Fibroblast of pulmonary artery (primary cell): ENCODE measurements around the gene PLXNA4.

Source experiments
- DNase-seq: peaks from one replicate; pipeline ENCODE4 v3.0.0-alpha.2; 2010; ENCODE audit warnings: low read depth
- H3K4me3 ChIP-seq: replicated peaks from 2 replicates; pipeline ENCODE4 v1.5.1; 2011; ENCODE audit warnings: low read depth, mild to moderate bottlenecking, control low read depth, low read length, moderate library complexity
- TF ChIP-seq, protein P1 (sequence below): IDR thresholded peaks from 2 replicates; pipeline ENCODE4 v1.5.1; 2011; ENCODE audit warnings: mild to moderate bottlenecking, control low read depth, low read length, inconsistent platforms; ENCODE audit errors: missing control alignments

PLXNA4 gene

DNA sequence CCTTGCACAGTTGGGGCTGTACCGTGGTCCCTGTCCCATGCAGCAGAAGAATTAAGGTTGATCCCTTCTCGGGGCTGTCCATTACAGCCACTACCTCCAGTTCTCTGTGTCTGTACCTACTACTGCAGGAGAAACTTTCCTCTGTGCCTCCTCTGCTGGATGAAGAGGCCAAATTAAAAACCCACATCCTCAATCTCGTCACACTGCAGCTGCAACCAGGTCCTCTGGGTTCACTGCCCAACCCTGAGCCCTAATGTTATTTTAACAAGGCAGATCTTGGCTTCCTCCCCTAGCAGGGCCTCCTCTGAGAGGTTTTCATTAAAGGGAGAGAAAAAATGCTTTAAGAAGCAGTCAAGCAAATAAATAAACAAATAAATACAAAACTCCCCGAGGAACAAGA is 66.6 kb downstream of the PLXNA4 start:
- TF ChIP-seq, protein P1, sequence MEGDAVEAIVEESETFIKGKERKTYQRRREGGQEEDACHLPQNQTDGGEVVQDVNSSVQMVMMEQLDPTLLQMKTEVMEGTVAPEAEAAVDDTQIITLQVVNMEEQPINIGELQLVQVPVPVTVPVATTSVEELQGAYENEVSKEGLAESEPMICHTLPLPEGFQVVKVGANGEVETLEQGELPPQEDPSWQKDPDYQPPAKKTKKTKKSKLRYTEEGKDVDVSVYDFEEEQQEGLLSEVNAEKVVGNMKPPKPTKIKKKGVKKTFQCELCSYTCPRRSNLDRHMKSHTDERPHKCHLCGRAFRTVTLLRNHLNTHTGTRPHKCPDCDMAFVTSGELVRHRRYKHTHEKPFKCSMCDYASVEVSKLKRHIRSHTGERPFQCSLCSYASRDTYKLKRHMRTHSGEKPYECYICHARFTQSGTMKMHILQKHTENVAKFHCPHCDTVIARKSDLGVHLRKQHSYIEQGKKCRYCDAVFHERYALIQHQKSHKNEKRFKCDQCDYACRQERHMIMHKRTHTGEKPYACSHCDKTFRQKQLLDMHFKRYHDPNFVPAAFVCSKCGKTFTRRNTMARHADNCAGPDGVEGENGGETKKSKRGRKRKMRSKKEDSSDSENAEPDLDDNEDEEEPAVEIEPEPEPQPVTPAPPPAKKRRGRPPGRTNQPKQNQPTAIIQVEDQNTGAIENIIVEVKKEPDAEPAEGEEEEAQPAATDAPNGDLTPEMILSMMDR: no peak
- no peak for DNase-seq
- no peak overlapping the region for H3K4me3 ChIP-seq

DNA sequence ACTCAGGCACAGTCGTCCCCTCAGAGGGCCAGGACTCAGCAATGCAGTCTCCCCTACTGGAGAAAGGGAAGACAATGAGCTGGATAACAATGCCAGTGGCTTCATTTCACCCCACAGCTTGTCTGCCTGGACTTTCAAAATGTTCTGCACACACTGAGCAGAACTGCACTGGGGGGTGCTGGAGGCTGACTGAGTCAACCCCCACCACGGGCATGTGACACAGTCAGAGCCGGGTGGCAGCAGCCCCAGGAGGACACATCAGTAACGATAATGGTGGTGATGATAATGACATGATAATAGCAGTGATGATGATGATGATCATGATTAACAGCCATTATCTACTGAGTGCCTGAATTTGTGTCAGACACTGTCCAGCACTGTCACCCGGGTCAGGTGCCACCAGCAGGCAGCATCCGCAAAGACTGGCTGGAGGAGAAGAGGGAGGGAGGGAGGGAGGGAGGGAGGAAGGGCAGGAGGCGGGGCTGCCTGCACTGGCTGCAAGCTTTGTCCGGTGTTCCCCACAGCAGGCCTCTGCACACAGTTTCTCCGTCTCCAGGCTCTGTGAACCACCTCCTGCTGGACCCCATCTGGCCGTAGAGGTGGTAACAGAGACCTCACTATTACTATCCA is 67.4 kb downstream of the PLXNA4 start:
- TF ChIP-seq, protein P1: no peak
- no peak for DNase-seq

DNA sequence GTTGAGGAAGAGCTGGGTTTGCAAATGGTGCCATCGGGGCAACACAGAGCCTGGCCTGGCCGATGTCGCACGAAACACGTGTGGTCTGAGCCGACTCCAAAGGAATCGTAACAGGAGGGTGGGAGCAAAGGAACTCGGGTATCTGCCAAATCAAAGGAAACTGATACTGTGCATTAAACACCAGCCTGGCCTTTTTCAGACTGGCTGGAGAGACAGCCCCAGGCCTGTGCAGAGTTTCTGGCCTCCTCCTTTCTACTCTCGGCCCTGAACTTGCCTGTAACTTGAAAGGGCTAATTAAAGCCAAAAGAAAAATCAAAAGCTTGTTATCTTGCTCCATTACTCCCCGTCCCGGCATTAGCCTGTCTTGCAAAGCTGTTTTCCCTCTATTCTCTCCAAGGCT is 71.4 kb downstream of the PLXNA4 start:
- DNase-seq: no peak
- TF ChIP-seq, protein P1: no peak
- H3K4me3 ChIP-seq: no peak overlapping the region

More for the DNA sequence above, 67.4 kb downstream of the PLXNA4 start:
- H3K4me3 ChIP-seq: no peak overlapping the region

DNA sequence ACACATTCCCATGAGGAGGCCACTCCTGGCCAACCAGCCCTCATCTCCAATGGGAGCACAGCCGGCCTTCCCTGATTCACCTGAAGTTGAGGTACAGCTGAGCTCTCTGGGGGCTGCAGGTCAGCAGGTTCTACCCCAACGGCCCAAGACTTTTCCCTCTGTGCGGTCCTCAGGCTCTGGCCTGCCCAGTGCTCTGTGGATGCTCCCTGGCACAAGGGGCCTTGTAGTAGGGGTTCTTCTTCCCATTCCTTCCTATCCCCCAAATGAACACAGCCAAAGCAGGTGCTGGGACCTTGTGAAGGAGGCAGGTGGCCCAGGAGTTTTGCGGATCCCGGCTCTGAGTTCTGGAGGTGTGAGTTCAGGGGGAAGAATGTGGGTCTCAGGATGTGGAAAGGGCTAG is 72.2 kb downstream of the PLXNA4 start:
- TF ChIP-seq, protein P1: no peak
- DNase-seq: no peak
- no peak overlapping the region for H3K4me3 ChIP-seq

DNA sequence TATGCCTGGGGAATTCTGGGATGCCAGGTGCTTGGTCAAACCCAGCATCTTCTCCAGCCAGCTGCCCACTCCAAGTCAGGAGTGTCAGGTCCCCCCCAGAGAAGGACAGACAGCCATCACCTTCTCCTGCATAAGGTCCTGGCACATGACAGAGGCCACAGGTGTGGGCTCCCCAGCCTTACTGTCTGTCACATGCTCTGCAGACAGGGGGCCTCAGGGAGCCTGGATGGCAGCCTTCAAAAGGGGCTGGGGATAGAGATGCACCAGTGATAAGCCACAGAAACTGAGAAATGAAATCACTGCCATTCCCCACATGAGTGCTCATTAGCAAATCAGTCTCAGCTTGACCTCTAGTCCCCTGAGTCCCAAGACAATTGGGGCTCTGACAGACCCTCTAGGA is 72.9 kb downstream of the PLXNA4 start:
- TF ChIP-seq, protein P1: no peak
- no peak overlapping the region for H3K4me3 ChIP-seq
- no peak for DNase-seq

DNA sequence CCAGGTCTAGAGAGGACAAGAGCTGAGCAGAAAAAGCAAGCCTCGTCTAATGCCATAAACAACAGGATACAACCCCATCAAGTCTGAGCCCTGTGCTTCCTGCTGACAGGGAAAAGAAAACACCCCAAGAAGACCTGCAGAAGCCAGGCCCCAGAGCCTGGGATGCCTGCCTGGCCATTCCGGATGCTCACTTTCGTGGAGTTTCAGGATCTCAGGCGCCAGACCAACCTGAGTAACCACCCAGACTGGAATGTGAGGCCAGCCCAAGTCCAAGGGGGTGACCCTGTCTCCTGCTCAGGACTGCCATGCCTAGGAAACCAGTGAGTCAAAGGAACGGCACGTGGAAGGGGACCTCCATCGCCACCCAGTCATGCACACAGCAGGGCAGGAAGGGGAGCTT is 74.3 kb downstream of the PLXNA4 start:
- no peak for DNase-seq
- TF ChIP-seq, protein P1: no peak
- H3K4me3 ChIP-seq: no peak overlapping the region
